MM.1S (cell line): ENCODE measurements around the gene PRKAA2.

Source experiments
- EZH2 ChIP-seq: fragments of 300-600 bp; sonication (generic); optimal IDR thresholded peaks from 2 replicates; pipeline ENCODE3; 2017; ENCODE audit warnings: low read depth, mild to moderate bottlenecking, antibody characterized with exemption, low read length, mixed read lengths
- EZH2phosphoT487 ChIP-seq: fragments of 300-600 bp; sonication (generic); IDR thresholded peaks from 2 replicates; pipeline ENCODE4 v1.6.1; 2018; ENCODE audit warnings: antibody characterized with exemption, low read length
- TF ChIP-seq, protein P1 (sequence below): fragments of 300-600 bp; sonication (generic); IDR thresholded peaks from 2 replicates; pipeline ENCODE4 v1.5.1; 2016; ENCODE audit warnings: antibody characterized with exemption, low read length, mixed read lengths

DNA sequence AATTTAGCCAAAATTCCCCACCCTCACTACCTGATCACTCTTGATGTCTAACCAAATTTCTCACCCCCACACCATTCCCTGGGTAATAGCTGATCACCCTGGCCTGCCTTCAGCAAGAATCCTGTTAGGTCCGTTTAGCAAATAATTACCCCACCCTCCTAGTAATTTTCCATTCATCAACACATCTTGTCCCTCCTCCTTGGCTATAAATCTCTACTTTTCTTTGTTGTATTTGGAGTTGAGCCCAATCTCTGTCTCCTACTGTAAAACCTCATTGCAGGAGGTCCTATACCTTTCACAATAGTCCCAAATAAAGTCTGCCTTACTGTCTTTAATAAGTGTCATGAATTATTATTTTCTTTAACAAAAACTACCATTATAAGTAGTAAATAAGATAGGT, 6.9 kb upstream of the PRKAA2 start:
- TF ChIP-seq, protein P1, sequence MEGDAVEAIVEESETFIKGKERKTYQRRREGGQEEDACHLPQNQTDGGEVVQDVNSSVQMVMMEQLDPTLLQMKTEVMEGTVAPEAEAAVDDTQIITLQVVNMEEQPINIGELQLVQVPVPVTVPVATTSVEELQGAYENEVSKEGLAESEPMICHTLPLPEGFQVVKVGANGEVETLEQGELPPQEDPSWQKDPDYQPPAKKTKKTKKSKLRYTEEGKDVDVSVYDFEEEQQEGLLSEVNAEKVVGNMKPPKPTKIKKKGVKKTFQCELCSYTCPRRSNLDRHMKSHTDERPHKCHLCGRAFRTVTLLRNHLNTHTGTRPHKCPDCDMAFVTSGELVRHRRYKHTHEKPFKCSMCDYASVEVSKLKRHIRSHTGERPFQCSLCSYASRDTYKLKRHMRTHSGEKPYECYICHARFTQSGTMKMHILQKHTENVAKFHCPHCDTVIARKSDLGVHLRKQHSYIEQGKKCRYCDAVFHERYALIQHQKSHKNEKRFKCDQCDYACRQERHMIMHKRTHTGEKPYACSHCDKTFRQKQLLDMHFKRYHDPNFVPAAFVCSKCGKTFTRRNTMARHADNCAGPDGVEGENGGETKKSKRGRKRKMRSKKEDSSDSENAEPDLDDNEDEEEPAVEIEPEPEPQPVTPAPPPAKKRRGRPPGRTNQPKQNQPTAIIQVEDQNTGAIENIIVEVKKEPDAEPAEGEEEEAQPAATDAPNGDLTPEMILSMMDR = no peak
- TF ChIP-seq EZH2 (no peak), EZH2phosphoT487 (no peak)
